SK-N-SH (cell line): ENCODE results near the gene TSGA10IP. TPM values are rescaled to one million over a fixed set of nuclear protein-coding genes. Genes with fewer than 3 reads are reported as not detected.

Source experiments
- CTCF ChIA-PET: fragments of 300-600, 350-600 bp; formaldehyde crosslinking; extraction: SDS; loops from one replicate; lab custom pipeline; 2021; lab: Yijun Ruan, JAX
- POLR2A ChIA-PET: fragments of 350-600 bp; sonication (Branson Sonifier 250); formaldehyde crosslinking; extraction: SDS; loops from one replicate; lab custom pipeline; 2020; ENCODE audit warnings: antibody characterized with exemption, inconsistent platforms; lab: Yijun Ruan, JAX
- DNase-seq: peaks from one replicate; pipeline ENCODE4 v3.0.0; 2012
- H2AFZ ChIP-seq: fragments of 200-600 bp; sonication (generic); 2 replicates; pipeline ENCODE4 v1.8.1; 2016; ENCODE audit warnings: antibody characterized with exemption, mild to moderate bottlenecking, low read depth
- H3F3A ChIP-seq: fragments of 200-600 bp; sonication (generic); replicated peaks from 2 replicates; pipeline ENCODE3; 2016; ENCODE audit warnings: antibody characterized with exemption, mild to moderate bottlenecking; ENCODE audit not compliant: insufficient read depth
- H3K27ac ChIP-seq, 2 experiments: fragments of 200-500 bp in 1 of 2; fragments of 200-600 bp in 1 of 2; sonication (Bioruptor generic) in 1 of 2; sonication (generic), shearing (Covaris generic) in 1 of 2; 2 replicates each; pipeline versions ENCODE4 v1.5.1 to v1.6.1; 2014 to 2016; ENCODE audit warnings: low read depth in 2 of 2, inconsistent platforms in 1 of 2, low read length in 1 of 2, mild to moderate bottlenecking in 1 of 2, mixed read lengths in 1 of 2
- H3K27me3 ChIP-seq: fragments of 200-600 bp; sonication (generic), shearing (Covaris generic); 2 replicates; pipeline ENCODE4 v1.6.1; 2016; ENCODE audit warnings: mixed run types; ENCODE audit not compliant: insufficient read depth
- H3K36me3 ChIP-seq, 2 experiments: fragments of 200-500 bp in 1 of 2; fragments of 200-600 bp in 1 of 2; sonication (Bioruptor generic) in 1 of 2; sonication (generic) in 1 of 2; replicated peaks in 1 of 2; 2 replicates each; pipeline versions ENCODE3 to v1.5.1; 2014 to 2016; ENCODE audit warnings: low read length in 1 of 2, mild to moderate bottlenecking in 1 of 2; ENCODE audit not compliant: insufficient read depth in 2 of 2, control insufficient read depth in 1 of 2
- H3K4me1 ChIP-seq, 2 experiments: fragments of 200-500 bp in 1 of 2; fragments of 200-600 bp in 1 of 2; sonication (Bioruptor generic) in 1 of 2; sonication (generic), shearing (Covaris generic) in 1 of 2; 2 replicates each; pipeline versions ENCODE4 v1.5.1 to v1.6.1; 2014 to 2016; ENCODE audit warnings: low read depth in 1 of 2, low read length in 1 of 2, mixed run types in 1 of 2; ENCODE audit not compliant: insufficient read depth in 2 of 2, control insufficient read depth in 1 of 2
- H3K4me2 ChIP-seq: fragments of 200-600 bp; sonication (generic), shearing (Covaris generic); 2 replicates; pipeline ENCODE4 v1.6.1; 2017; ENCODE audit warnings: mixed run types
- H3K4me3 ChIP-seq, 2 experiments: fragments of 200-500 bp in 1 of 2; fragments of 200-600 bp in 1 of 2; sonication (Bioruptor generic) in 1 of 2; sonication (generic), shearing (Covaris generic) in 1 of 2; 2 replicates each; pipeline versions ENCODE4 v1.5.1 to v1.8.1; 2014 to 2016; ENCODE audit warnings: low read depth in 2 of 2, inconsistent platforms in 1 of 2, low read length in 1 of 2, mild to moderate bottlenecking in 1 of 2, mixed read lengths in 1 of 2, moderate library complexity in 1 of 2
- H3K79me2 ChIP-seq: fragments of 200-600 bp; sonication (generic); 2 replicates; pipeline ENCODE4 v1.8.1; 2017; ENCODE audit warnings: mild to moderate bottlenecking; ENCODE audit not compliant: insufficient read depth
- H3K9ac ChIP-seq: fragments of 200-600 bp; sonication (generic); 2 replicates; pipeline ENCODE4 v1.6.1; 2017; ENCODE audit warnings: mixed run types
- H3K9me2 ChIP-seq: fragments of 200-600 bp; sonication (generic); 2 replicates; pipeline ENCODE4 v1.6.1; 2017; ENCODE audit warnings: mixed run types
- H3K9me3 ChIP-seq: fragments of 200-600 bp; sonication (generic); 2 replicates; pipeline ENCODE4 v1.6.1; 2017; ENCODE audit warnings: mixed run types, mild to moderate bottlenecking, moderate library complexity
- H4K20me1 ChIP-seq: fragments of 200-600 bp; sonication (generic); 2 replicates; pipeline ENCODE4 v1.6.1; 2017; ENCODE audit warnings: mild to moderate bottlenecking, mixed run types; ENCODE audit not compliant: insufficient read depth
- ELF1 ChIP-seq: IDR thresholded peaks from 2 replicates; pipeline ENCODE4 v1.4.0; 2012
- FOXM1 ChIP-seq: IDR thresholded peaks from 2 replicates; pipeline ENCODE4 v1.4.0; 2012; ENCODE audit warnings: low read depth, mild to moderate bottlenecking
- IRF3 ChIP-seq: fragments of 150-350 bp; IDR thresholded peaks from 2 replicates; pipeline ENCODE4 v1.6.1; 2016; ENCODE audit warnings: mild to moderate bottlenecking, low read depth, low read length
- JUND ChIP-seq: IDR thresholded peaks from 2 replicates; pipeline ENCODE4 v1.4.0; 2012
- NFIC ChIP-seq: IDR thresholded peaks from 2 replicates; pipeline ENCODE4 v1.4.0; 2012; ENCODE audit warnings: borderline replicate concordance
- NRF1 ChIP-seq: IDR thresholded peaks from 2 replicates; pipeline ENCODE4 v1.6.1; 2012; ENCODE audit warnings: low read depth, mild to moderate bottlenecking, low read length
- PBX3 ChIP-seq: IDR thresholded peaks from 2 replicates; pipeline ENCODE4; 2012
- RAD21 ChIP-seq: IDR thresholded peaks from 2 replicates; pipeline ENCODE4 v1.6.1; 2012; ENCODE audit warnings: mild to moderate bottlenecking, low read length
- REST ChIP-seq: IDR thresholded peaks from 2 replicates; pipeline ENCODE4 v1.6.1; 2012; ENCODE audit warnings: mild to moderate bottlenecking, low read depth, low read length, moderate library complexity
- RFX5 ChIP-seq: IDR thresholded peaks from 2 replicates; pipeline ENCODE4 v1.6.1; 2012; ENCODE audit warnings: mild to moderate bottlenecking, improper control_type of control experiment, low read length
- SIN3A ChIP-seq: IDR thresholded peaks from 2 replicates; pipeline ENCODE4 v1.6.1; 2012; ENCODE audit warnings: low read depth, mild to moderate bottlenecking, low read length, moderate library complexity, borderline replicate concordance
- TAF1 ChIP-seq: IDR thresholded peaks from 2 replicates; pipeline ENCODE4 v1.6.1; 2012; ENCODE audit warnings: low read depth, mild to moderate bottlenecking, low read length, moderate library complexity, borderline replicate concordance
- TCF12 ChIP-seq: IDR thresholded peaks from 2 replicates; pipeline ENCODE4 v1.4.0; 2012
- USF2 ChIP-seq: fragments of 150-350 bp; IDR thresholded peaks from 2 replicates; pipeline ENCODE4 v1.6.1; 2017; ENCODE audit warnings: antibody characterized with exemption, low read length, low read depth, borderline replicate concordance
- YY1 ChIP-seq: IDR thresholded peaks from 2 replicates; pipeline ENCODE4 v1.4.0; 2012; ENCODE audit warnings: low read depth, mild to moderate bottlenecking
- ZBTB33 ChIP-seq: IDR thresholded peaks from 2 replicates; pipeline ENCODE4 v1.4.0; 2012; ENCODE audit warnings: low read depth, borderline replicate concordance
- WGBS: methylation state at CpG from one replicate; pipeline ENCODE4 v1.1.6; 2017; ENCODE audit warnings: low lambda C conversion rate; 5-methylcytosine and 5-hydroxymethylcytosine counted together
- polyA plus RNA-seq, 3 experiments: library from polyadenylated mRNA; depleted of rRNA; stranded (reverse); fragments of >200 nt; gene quantifications; 2 replicates each; pipeline ENCODE4 v1.2.3, GENCODE V29; 2012

Gene TSGA10IP
- polyA plus RNA-seq, 1 of the 3 experiments (the other 2 are of a cell fraction): not detected

GRCh38 chr11:65898656-65899355 is 46.5 kb upstream of the TSGA10IP start:
- H2AFZ ChIP-seq: no peak overlapping the region
- peaks cover 0 to 35% of the 10 kb centered on the region in 2 experiments for H3K36me3 ChIP-seq
- H3K9me2 ChIP-seq: no peaks in the 10 kb centered on the region
- peak overlapping the region; percentile 59 to 82 for H3K4me3 ChIP-seq
- peak overlapping the region in 1 of 2 experiments; percentile 95; a peak in 3 of 4 replicates for H3K27ac ChIP-seq
- H3F3A ChIP-seq: peaks cover 64% of the 10 kb centered on the region
- H4K20me1 ChIP-seq: peaks cover 53% of the 10 kb centered on the region
- no peaks in the 10 kb centered on the region for H3K9me3 ChIP-seq
- peak overlapping the region; percentile 97 for H3K9ac ChIP-seq
- H3K27me3 ChIP-seq: no peaks in the 10 kb centered on the region
- TF ChIP-seq TAF1: peak; percentile 40; the same call in 1 of the 2 replicates
- no peak for TF ChIP-seq RFX5
- no peak for TF ChIP-seq REST
- TF ChIP-seq JUND: no peak
- TF ChIP-seq ELF1: peak; percentile 64; the same call in 1 of the 2 replicates
- TF ChIP-seq YY1: no peak
- peak overlapping the region; percentile 89 for H3K4me2 ChIP-seq
- ChIA-PET CTCF (interaction anchor here (0.6 to 4.6 kb wide), 5 partner anchors 10 to 67 kb away, joined by 3 to 36 read pairs (median 20); partner anchors contain the start of genes CCDC85B and FIBP), POLR2A (no interaction called here)
- no peak for DNase-seq
- H3K4me1 ChIP-seq: peaks cover 6 to 47% of the 10 kb centered on the region in 2 experiments; a peak in 3 of 4 replicates
- WGBS: 27% methylated on average over 8 of the region's 28 CpGs
- peaks cover 87% of the 10 kb centered on the region for H3K79me2 ChIP-seq

GRCh38 chr11:65899356-65900124 is 45.7 kb upstream of the TSGA10IP start:
- H3K9ac ChIP-seq: peak overlapping the region; percentile 97
- peak; percentile 71 for DNase-seq
- H3K4me3 ChIP-seq: peak overlapping the region; percentile 59 to 82
- 0% methylated on average over 8 of the region's 78 CpGs for WGBS
- peak overlapping the region in 1 of 2 experiments; percentile 95; a peak in 3 of 4 replicates for H3K27ac ChIP-seq
- H2AFZ ChIP-seq: no peak overlapping the region
- H3K27me3 ChIP-seq: no peaks in the 10 kb centered on the region
- ChIA-PET CTCF (interaction anchor here (1.0 to 4.6 kb wide), 4 partner anchors 11 to 40 kb away, joined by 3 to 36 read pairs (median 35); partner anchors contain the start of genes CCDC85B, FIBP and MUS81), POLR2A (no interaction called here)
- peaks cover 0 to 44% of the 10 kb centered on the region in 2 experiments; a peak in 3 of 4 replicates for H3K4me1 ChIP-seq
- peaks cover 65% of the 10 kb centered on the region for H3F3A ChIP-seq
- H4K20me1 ChIP-seq: peaks cover 45% of the 10 kb centered on the region
- peaks cover 87% of the 10 kb centered on the region for H3K79me2 ChIP-seq
- H3K4me2 ChIP-seq: peak overlapping the region; percentile 89
- H3K9me3 ChIP-seq: no peaks in the 10 kb centered on the region
- H3K9me2 ChIP-seq: no peaks in the 10 kb centered on the region
- peaks cover 0 to 35% of the 10 kb centered on the region in 2 experiments for H3K36me3 ChIP-seq
- TF ChIP-seq PBX3: no peak
- peak; percentile 3; the same call in 1 of the 2 replicates for TF ChIP-seq ELF1
- no peak for TF ChIP-seq IRF3
- no peak; the same call in 1 of the 2 replicates for TF ChIP-seq NFIC
- TF ChIP-seq NRF1: no peak
- TF ChIP-seq ZBTB33: peak; percentile 55; the same call in 1 of the 2 replicates
- no peak for TF ChIP-seq RAD21
- no peak for TF ChIP-seq TCF12
- TF ChIP-seq USF2: no peak
- TF ChIP-seq SIN3A: peak; percentile 85; the same call in 1 of the 2 replicates
- peak; percentile 57 for TF ChIP-seq FOXM1
